ENCODE data around the gene MYO16. TPM values are rescaled to one million over a fixed set of nuclear protein-coding genes. Genes with fewer than 3 reads are reported as not detected.

Gene MYO16
- total RNA-seq, 1 experiment from 2014 or later: 0.06 TPM

GRCh38 chr13:108662528-108662927 lies 33.1 kb downstream of the MYO16 start:
- DNase-seq (ENCODE audit: low read depth): no peak

DNA sequence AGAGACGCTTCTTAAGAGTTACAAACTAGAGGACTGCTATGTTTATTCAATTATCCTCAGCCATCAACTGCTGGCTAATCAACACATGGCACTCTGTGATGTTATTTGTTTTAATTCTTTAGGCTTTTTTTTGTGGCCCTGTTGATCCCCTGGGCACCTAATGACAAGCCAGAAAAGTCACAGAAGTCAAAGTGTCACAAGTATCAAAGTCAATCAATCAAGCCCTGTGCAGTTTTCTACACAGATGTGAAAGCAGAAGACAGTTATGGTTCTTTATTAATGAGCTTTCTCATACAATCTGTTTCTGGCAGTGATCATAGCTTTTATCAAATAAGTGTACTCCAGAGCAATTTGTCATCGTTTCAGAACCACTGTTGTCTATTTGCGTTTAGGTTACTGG lies 34.3 kb downstream of the MYO16 start:
- DNase-seq (ENCODE audit: low read depth): no peak

- no peak for DNase-seq (ENCODE audit: low read depth)
These were observed 37.8 kb downstream of the MYO16 start for GRCh38 chr13:108667205-108667604.

DNA sequence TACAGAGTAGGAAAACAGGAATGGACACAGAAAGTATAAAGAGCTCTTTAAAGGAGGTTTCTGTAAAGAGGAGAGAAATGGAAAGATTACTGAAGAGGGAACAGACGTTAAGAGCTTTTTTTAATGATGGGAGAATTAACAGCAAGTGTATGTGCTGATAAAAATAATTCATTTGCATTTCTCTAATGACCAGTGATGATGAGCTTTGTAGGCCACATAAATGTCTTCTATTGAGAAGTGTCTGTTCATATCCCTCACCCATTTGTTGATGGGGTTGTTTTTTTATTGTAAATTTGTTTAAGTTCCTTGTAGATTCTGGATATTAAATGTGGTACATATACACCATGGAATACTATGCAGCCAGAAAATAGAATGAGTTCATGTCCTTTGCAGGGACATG lies 40.0 kb downstream of the MYO16 start:
- no peak for DNase-seq (ENCODE audit: low read depth)

GRCh38 chr13:108674346-108674745 lies 44.9 kb downstream of the MYO16 start:
- no peak for DNase-seq (ENCODE audit: low read depth)

- DNase-seq (ENCODE audit: low read depth): no peak
These were observed 45.4 kb downstream of the MYO16 start for GRCh38 chr13:108674771-108675170.

- no peak for DNase-seq (ENCODE audit: low read depth)
These were observed 47.2 kb downstream of the MYO16 start for GRCh38 chr13:108676620-108677019.

GRCh38 chr13:108677806-108678205 lies 48.4 kb downstream of the MYO16 start:
- DNase-seq (ENCODE audit: low read depth): no peak

GRCh38 chr13:108680011-108680410 lies 50.6 kb downstream of the MYO16 start:
- no peak for DNase-seq (ENCODE audit: low read depth)

GRCh38 chr13:108681986-108682575 lies 52.7 kb downstream of the MYO16 start:
- no peak for DNase-seq (ENCODE audit: low read depth)

DNA sequence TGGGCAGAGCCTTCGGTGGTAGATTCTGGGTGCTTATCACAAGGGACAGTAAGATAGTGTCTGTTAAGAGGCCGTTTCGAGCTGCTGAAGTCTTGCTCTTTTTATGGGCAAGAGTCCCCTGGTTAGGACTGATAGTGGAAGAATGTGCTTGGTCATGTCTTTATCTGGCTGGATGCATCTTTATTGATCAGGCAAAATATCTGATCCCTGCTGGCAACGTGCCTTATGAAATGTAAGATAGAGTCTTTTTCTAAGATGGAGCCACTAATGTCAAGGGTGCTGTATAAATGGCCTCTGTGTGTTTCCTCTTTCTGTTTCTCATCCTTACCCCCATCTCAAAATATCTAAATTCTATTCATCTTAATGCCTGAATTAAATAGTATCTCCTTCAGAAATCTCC lies 53.3 kb downstream of the MYO16 start:
- DNase-seq (ENCODE audit: low read depth): no peak

DNA sequence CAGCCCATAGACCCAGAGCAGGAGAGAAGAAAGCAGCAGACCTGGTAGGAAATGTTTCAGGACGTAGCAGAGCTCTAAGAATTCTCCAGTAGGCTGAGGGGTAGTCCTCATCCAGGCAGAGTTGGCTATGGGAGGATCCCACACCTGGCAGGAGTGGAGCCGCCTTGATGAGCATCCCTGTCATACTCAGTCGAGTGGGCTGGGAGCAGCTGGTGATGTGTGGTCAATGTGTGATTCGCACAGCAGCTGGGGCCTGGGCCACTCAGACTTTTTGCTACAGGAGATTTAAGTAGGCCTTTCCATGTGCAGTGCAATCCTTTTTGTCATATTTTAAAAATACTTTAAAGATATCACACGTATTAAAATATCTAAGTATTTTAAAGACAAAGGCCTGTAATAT lies 56.6 kb downstream of the MYO16 start:
- no peak for DNase-seq (ENCODE audit: low read depth)

- DNase-seq (ENCODE audit: low read depth): no peak
These were observed 61.3 kb downstream of the MYO16 start for GRCh38 chr13:108690726-108691125.

- peak; percentile 1 for DNase-seq (ENCODE audit: low read depth)
These were observed 71.2 kb downstream of the MYO16 start for GRCh38 chr13:108700422-108701170.

GRCh38 chr13:108702171-108702570 lies 72.8 kb downstream of the MYO16 start:
- no peak for DNase-seq (ENCODE audit: low read depth)

GRCh38 chr13:108705031-108705430 lies 75.6 kb downstream of the MYO16 start:
- no peak for DNase-seq (ENCODE audit: low read depth)

- no peak for DNase-seq (ENCODE audit: low read depth)
These were observed 78.2 kb downstream of the MYO16 start for GRCh38 chr13:108707584-108707983.

DNA sequence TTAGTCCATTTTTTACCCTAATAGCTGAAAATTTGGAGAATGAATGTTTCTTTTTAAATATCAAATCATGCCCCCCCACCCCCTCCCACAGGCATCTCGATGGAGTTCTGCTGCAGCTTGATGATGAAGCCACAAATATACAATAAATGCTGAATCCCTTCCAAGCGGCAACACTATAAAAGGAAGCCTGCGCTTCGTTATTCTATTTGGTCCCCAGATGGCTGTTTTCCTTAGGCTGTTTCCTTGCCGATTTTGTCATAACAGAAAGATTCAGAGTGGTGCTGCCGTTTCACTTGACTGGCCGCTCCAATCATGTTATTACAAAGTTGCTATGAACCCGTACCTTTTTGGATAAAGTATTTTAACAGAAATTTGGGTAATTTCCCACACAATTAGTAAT lies 79.5 kb downstream of the MYO16 start:
- DNase-seq (ENCODE audit: low read depth): no peak

DNA sequence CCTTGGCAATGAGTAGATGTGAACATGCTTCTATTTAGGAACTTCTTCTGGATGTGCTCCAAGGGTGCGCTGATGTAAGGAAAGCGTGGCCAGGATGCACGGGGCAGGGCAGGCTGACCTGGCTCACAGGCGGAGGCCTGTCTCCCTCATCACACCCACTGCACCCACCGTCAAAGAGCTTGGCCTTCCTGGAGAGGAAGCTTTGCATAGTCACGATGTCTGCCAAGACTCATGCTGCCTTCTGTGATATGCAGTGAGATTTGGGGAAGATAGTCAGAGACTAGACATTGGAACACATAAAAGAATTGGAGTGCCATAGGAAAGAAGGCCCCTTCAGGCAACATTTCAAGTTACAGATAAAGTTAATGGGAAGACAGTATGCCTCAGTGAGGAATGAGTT lies 82.0 kb downstream of the MYO16 start:
- DNase-seq (ENCODE audit: low read depth): no peak

DNA sequence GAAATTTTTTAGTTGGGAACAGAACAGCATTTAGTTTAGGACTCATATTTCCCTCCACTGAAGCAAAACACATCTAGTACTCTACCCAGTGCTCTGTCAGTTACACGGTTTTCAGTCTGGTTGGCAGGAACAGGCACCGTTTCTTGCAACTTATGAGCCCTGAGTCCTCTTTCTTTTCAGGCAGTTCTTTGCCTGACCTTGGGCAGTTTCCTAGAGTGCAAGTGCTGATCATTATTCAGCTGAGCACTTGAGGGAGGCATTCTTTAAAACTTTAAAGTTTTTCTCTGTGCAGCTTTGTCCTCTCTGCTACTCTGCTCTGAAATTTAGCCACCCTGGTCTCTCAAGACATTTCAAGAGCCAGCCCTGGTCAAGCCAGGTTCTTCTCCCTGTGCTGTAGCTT lies 96.1 kb downstream of the MYO16 start:
- no peak for DNase-seq (ENCODE audit: low read depth)

DNA sequence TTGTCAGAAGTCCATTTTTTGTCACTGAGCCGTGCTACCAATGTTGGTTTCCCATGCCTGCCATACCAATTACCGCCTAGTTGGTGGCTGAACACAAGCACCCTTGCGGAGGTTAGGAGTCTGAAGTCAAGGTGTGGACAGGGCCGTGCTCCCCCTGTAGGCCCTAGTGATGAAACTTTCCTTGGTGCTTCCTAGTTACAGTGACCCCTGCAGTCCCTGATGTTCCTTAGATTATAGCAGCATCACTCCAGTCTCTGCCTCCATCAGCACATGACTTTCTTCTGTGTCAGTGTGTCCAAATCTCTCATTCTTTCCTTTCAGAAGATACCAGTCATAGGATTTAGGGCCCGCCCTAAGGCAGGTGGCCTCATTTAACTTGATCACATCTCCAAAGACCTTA lies 99.0 kb downstream of the MYO16 start:
- no peak for DNase-seq (ENCODE audit: low read depth)

DNA sequence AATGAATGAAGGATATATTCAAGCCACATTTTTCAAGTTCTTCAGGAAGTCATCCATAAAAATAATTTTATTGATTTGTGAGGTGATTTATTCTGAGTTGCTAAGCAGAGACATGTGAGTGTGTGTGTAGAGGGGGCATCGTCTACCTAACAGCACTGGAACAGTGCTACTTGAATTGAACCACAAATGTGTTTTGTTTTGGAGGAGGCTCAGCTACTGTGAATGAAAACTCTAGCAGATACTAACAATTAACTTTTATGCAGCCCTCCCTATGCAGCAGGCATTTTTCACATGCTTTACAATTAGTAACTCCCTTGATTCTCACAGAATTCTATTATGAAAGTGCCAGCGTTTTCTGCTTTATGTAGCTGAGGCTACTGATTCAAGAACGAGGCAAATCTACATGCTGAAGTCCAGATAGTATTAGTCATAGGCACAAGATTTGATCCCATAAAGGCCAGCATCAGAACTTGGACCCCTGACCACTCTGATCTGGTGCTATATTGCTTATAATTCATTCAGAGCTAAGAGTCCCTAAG lies 103.7 kb downstream of the MYO16 start:
- no peak for DNase-seq (ENCODE audit: low read depth)

DNA sequence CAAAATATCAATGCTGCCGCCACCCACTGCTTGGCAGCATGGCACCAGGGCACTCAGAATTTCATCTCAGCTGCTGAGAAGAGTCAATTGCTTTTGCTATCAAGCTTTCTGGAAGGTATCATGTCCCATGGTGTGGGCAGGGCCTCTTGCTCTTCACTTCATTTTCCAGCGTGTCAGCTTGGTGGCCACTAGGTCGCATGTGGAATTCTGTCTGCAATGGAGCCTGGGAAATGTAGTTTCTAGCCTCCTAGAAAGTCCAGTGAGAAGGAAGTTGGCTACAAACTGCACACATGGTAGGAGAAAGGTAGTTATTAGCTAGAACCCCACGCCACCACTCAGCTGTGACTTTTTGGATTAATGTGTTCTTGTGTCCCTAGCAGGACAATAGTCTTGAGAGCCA lies 105.3 kb downstream of the MYO16 start:
- no peak for DNase-seq (ENCODE audit: low read depth)

DNA sequence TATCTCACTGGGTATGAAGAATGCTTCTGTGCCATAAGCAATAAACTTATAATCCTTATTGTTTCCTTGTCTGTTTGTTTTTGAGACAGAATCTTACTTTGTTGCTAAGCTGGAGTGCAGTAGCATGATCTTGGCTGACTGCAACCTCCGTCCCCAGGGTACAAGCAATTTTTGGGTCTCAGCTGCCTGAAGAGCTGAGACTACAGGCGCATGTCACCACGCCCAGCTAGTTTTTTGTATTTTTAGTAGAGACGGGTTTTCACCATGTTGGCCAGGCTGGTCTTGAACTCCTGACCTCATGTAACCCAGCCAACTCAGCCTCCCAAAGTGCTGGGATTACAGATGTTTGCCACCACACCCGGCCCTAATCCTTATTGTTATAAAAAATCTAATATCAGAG lies 112.5 kb downstream of the MYO16 start:
- no peak for DNase-seq (ENCODE audit: low read depth)
